CD14-positive monocyte (primary cell): ENCODE data around the gene WDR43. TPM values are rescaled to one million over a fixed set of nuclear protein-coding genes. Genes with fewer than 3 reads are reported as not detected.

Source experiments
- DNase-seq, 3 donors: peaks; one replicate each; pipeline ENCODE4 v3.0.0-alpha.2; 2011 to 2022
- H2AFZ ChIP-seq: 2 replicates; pipeline ENCODE4 v1.6.0; 2012; ENCODE audit warnings: mild to moderate bottlenecking, low read depth, low read length, inconsistent platforms; ENCODE audit not compliant: insufficient read depth, poor library complexity, severe bottlenecking
- H3K27ac ChIP-seq, 2 donors: 1 replicate in 1 of 2; 2 replicates in 1 of 2; pipeline ENCODE4 v1.5.1; 2012 to 2013; ENCODE audit warnings: low read length in 2 of 2, control low read depth in 1 of 2, inconsistent platforms in 1 of 2, low read depth in 1 of 2, mild to moderate bottlenecking in 1 of 2
- H3K27me3 ChIP-seq, 2 donors: one replicate each; pipeline versions ENCODE4 v1.6.0 to v1.6.1; 2011 to 2013; ENCODE audit warnings: low read length in 2 of 2; ENCODE audit not compliant: control insufficient read depth in 2 of 2, insufficient read depth in 2 of 2
- H3K36me3 ChIP-seq, 2 donors: replicated peaks in 1 of 2; 1 replicate in 1 of 2; 2 replicates in 1 of 2; pipeline versions ENCODE4 v1.5.1 to v1.6.1; 2012 to 2013; ENCODE audit warnings: low read length in 2 of 2, control low read depth in 1 of 2, inconsistent platforms in 1 of 2, mild to moderate bottlenecking in 1 of 2; ENCODE audit not compliant: insufficient read depth in 2 of 2, control insufficient read depth in 1 of 2
- H3K4me1 ChIP-seq, 2 donors: 1 replicate in 1 of 2; 2 replicates in 1 of 2; pipeline versions ENCODE4 v1.5.1 to v1.6.1; 2012 to 2013; ENCODE audit warnings: low read length in 2 of 2, control low read depth in 1 of 2, inconsistent platforms in 1 of 2, mild to moderate bottlenecking in 1 of 2, moderate library complexity in 1 of 2; ENCODE audit not compliant: insufficient read depth in 2 of 2, control insufficient read depth in 1 of 2
- H3K4me2 ChIP-seq: replicated peaks from 2 replicates; pipeline ENCODE3; 2012; ENCODE audit warnings: low read length, moderate library complexity, mild to moderate bottlenecking; ENCODE audit not compliant: poor library complexity, severe bottlenecking; ENCODE audit errors: extremely low read depth
- H3K4me3 ChIP-seq, 3 experiments: fragments of 200-600 bp in 1 of 3; sonication (generic) in 1 of 3; replicated peaks in 1 of 3; 1 replicate in 2 of 3; 2 replicates in 1 of 3; pipeline ENCODE4 v1.5.1; 2011 to 2013; ENCODE audit warnings: low read length in 3 of 3, mild to moderate bottlenecking in 3 of 3, control low read depth in 2 of 3, low read depth in 2 of 3, inconsistent platforms in 1 of 3, moderate library complexity in 1 of 3
- H3K79me2 ChIP-seq: 2 replicates; pipeline ENCODE4 v1.6.0; 2012; ENCODE audit warnings: mild to moderate bottlenecking, control low read depth, inconsistent platforms, low read length, moderate library complexity; ENCODE audit not compliant: insufficient read depth
- H3K9ac ChIP-seq: 2 replicates; pipeline ENCODE4 v1.6.0; 2017; ENCODE audit warnings: low read length, mild to moderate bottlenecking; ENCODE audit not compliant: insufficient read depth, poor library complexity, severe bottlenecking
- H3K9me3 ChIP-seq, 2 donors: replicated peaks in 1 of 2; 1 replicate in 1 of 2; 2 replicates in 1 of 2; pipeline versions ENCODE4 v1.5.1 to v1.6.1; 2012 to 2013; ENCODE audit warnings: low read length in 2 of 2, control low read depth in 1 of 2; ENCODE audit not compliant: control insufficient read depth in 1 of 2, insufficient read depth in 1 of 2
- H4K20me1 ChIP-seq: 2 replicates; pipeline ENCODE4 v1.6.0; 2012; ENCODE audit warnings: mild to moderate bottlenecking, low read length, control low read depth, moderate library complexity; ENCODE audit not compliant: insufficient read depth
- H3K27ac Mint-ChIP-seq, 7 donors: one replicate each; pipeline ENCODE4 v1.8.0; 2020; ENCODE audit warnings: mild to moderate bottlenecking in 7 of 7, mixed read lengths in 7 of 7, moderate library complexity in 6 of 7, inconsistent platforms in 2 of 7
- H3K27me3 Mint-ChIP-seq, 3 donors: one replicate each; pipeline ENCODE4 v1.8.0; 2021 to 2022; ENCODE audit warnings: low read depth in 3 of 3, mild to moderate bottlenecking in 3 of 3, mixed read lengths in 3 of 3, moderate library complexity in 3 of 3, inconsistent platforms in 1 of 3
- H3K36me3 Mint-ChIP-seq, 2 donors: one replicate each; pipeline ENCODE4 v1.8.0; 2020; ENCODE audit warnings: mixed read lengths in 2 of 2, inconsistent platforms in 1 of 2, mild to moderate bottlenecking in 1 of 2
- H3K4me1 Mint-ChIP-seq: one replicate; pipeline ENCODE4 v1.8.0; 2020; ENCODE audit warnings: mild to moderate bottlenecking, mixed read lengths
- H3K4me3 Mint-ChIP-seq, 2 donors: one replicate each; pipeline ENCODE4 v1.8.0; 2020; ENCODE audit warnings: mild to moderate bottlenecking in 2 of 2, mixed read lengths in 2 of 2, moderate library complexity in 1 of 2
- H3K9me3 Mint-ChIP-seq, 7 donors: one replicate each; pipeline ENCODE4 v1.8.0; 2020 to 2022; ENCODE audit warnings: mixed read lengths in 7 of 7, mild to moderate bottlenecking in 6 of 7, moderate library complexity in 6 of 7, inconsistent platforms in 2 of 7
- CTCF ChIP-seq: fragments of 200-600 bp; IDR thresholded peaks from one replicate; pipeline ENCODE4 v1.8.0; 2022; ENCODE audit warnings: antibody characterized with exemption, mild to moderate bottlenecking
- WGBS: methylation state at CpG from one replicate; pipeline ENCODE4 v1.1.5; 2013; ENCODE audit warnings: missing lambda C conversion rate; ENCODE audit not compliant: insufficient coverage; 5-methylcytosine and 5-hydroxymethylcytosine counted together
- intact Hi-C, 2 donors: fragments of 100-400 bp; cut with micrococcal nuclease; formaldehyde crosslinking; loops; one replicate each; pipeline versions ENCODE4 v1.15.0 to v1.15.1; 2023
- polyA plus RNA-seq, 3 donors: library from polyadenylated mRNA; depleted of rRNA in 1 of 3; unstranded in 2 of 3; stranded (reverse) in 1 of 3; fragments of 300-500 nt in 2 of 3; fragments of >200 nt in 1 of 3; fragmentation: Illumina TruSeq in 2 of 3; gene quantifications; 1 replicate in 2 of 3; 2 replicates in 1 of 3; pipeline ENCODE4 v1.2.3, GENCODE V29; 2012 to 2021

The WDR43 gene
- polyA plus RNA-seq, 3 donors, result 12.2 to 19.2 (median 16.1) TPM

GRCh38 chr2:28902584-28902983, 8.1 kb downstream of the WDR43 start:
- Mint-ChIP-seq H3K9me3 (no peaks in the 10 kb centered on the region), H3K36me3 (peaks cover 38 to 46% of the 10 kb centered on the region in 2 donors), H3K4me1 (peaks cover 23% of the 10 kb centered on the region), H3K27ac (peak overlapping the region in 2 of 7 donors; percentile 7 to 30), H3K4me3 (no peak overlapping the region), H3K27me3 (no peaks in the 10 kb centered on the region)
- H3K4me3 ChIP-seq, result no peak overlapping the region
- no peak overlapping the region for H2AFZ ChIP-seq
- peaks cover 2 to 18% of the 10 kb centered on the region in 2 donors for H3K4me1 ChIP-seq
- no peaks in the 10 kb centered on the region for H3K27me3 ChIP-seq
- H3K79me2 ChIP-seq, result peaks cover 91% of the 10 kb centered on the region
- no peak overlapping the region for H3K4me2 ChIP-seq
- peak overlapping the region in 1 of 2 donors; percentile 32 for H3K27ac ChIP-seq
- H3K36me3 ChIP-seq, result peaks cover 47 to 60% of the 10 kb centered on the region in 2 donors
- TF ChIP-seq CTCF, result no peak
- DNase-seq, result no peak
- H3K9me3 ChIP-seq, result no peaks in the 10 kb centered on the region
- 100% methylated on average over 1 of the region's 3 CpGs for WGBS
- intact Hi-C loops, result no loop called here
- no peak overlapping the region for H3K9ac ChIP-seq
- peaks cover 87% of the 10 kb centered on the region for H4K20me1 ChIP-seq

- H3K4me2 ChIP-seq, result no peak overlapping the region
- peaks cover 61 to 77% of the 10 kb centered on the region in 2 donors for H3K36me3 ChIP-seq
- no peak for TF ChIP-seq CTCF
- no peak for DNase-seq
- H3K9me3 ChIP-seq, result no peaks in the 10 kb centered on the region
- H3K4me3 ChIP-seq, result no peak overlapping the region
- H3K4me1 Mint-ChIP-seq, result peaks cover 10% of the 10 kb centered on the region
- H3K9ac ChIP-seq, result no peak overlapping the region
- peak overlapping the region in 2 of 7 donors; percentile 17 to 31 for H3K27ac Mint-ChIP-seq
- no peaks in the 10 kb centered on the region for H3K27me3 ChIP-seq
- peaks cover 84% of the 10 kb centered on the region for H3K79me2 ChIP-seq
- no peak overlapping the region for H3K4me3 Mint-ChIP-seq
- H3K4me1 ChIP-seq, result peaks cover 0 to 9% of the 10 kb centered on the region in 2 donors
- no peak overlapping the region for H3K27ac ChIP-seq
- no peaks in the 10 kb centered on the region for H3K9me3 Mint-ChIP-seq
- intact Hi-C loops, result no loop called here
- peaks cover 55 to 63% of the 10 kb centered on the region in 2 donors for H3K36me3 Mint-ChIP-seq
- H4K20me1 ChIP-seq, result peaks cover 75% of the 10 kb centered on the region
- H3K27me3 Mint-ChIP-seq, result no peaks in the 10 kb centered on the region
- no peak overlapping the region for H2AFZ ChIP-seq
- no CpG with 5 or more reads among the region's 2 CpGs for WGBS
These were observed 9.8 kb downstream of the WDR43 start for GRCh38 chr2:28904295-28904694.
